Measurements from ENCODE around the gene OR1I1.

OR1I1 gene

GRCh38 chr19:15099017-15099582, 17.1 kb downstream of the OR1I1 start:
- DNase-seq = no peak

- peak; percentile 56 to 70 (median 68) for DNase-seq
Measured at GRCh38 chr19:15101479-15102082, 19.6 kb downstream of the OR1I1 start.

- DNase-seq = no peak
Measured at GRCh38 chr19:15104003-15104402, 22.0 kb downstream of the OR1I1 start.

GRCh38 chr19:15104411-15104810, 22.4 kb downstream of the OR1I1 start:
- no peak for DNase-seq

GRCh38 chr19:15105044-15105443, 23.0 kb downstream of the OR1I1 start:
- no peak for DNase-seq

- DNase-seq = peak in 2 of 3 donors; percentile 5 to 17
Measured at GRCh38 chr19:15107061-15108010, 25.3 kb downstream of the OR1I1 start, which contains the start of gene SYDE1. Gene SYDE1, plus strand, starts transcription at chr19:15107401. Its CDS starts 33 bp downstream, at chr19:15107434.

GRCh38 chr19:15108145-15108844, 26.3 kb downstream of the OR1I1 start:
- peak in 2 of 3 donors; percentile 5 to 29 for DNase-seq

- no peak for DNase-seq
Measured at GRCh38 chr19:15108845-15109767, 27.1 kb downstream of the OR1I1 start.

- no peak for DNase-seq
Measured at GRCh38 chr19:15109768-15110417, 27.9 kb downstream of the OR1I1 start.

GRCh38 chr19:15110418-15110815, 28.4 kb downstream of the OR1I1 start:
- no peak for DNase-seq

- no peak for DNase-seq
Measured at GRCh38 chr19:15111758-15112157, 29.7 kb downstream of the OR1I1 start.

GRCh38 chr19:15112385-15112784, 30.4 kb downstream of the OR1I1 start:
- DNase-seq = no peak

GRCh38 chr19:15113245-15114152, 31.5 kb downstream of the OR1I1 start:
- DNase-seq = no peak

GRCh38 chr19:15114153-15114540, 32.1 kb downstream of the OR1I1 start:
- DNase-seq = no peak

- no peak for DNase-seq
Measured at GRCh38 chr19:15115080-15115479, 33.1 kb downstream of the OR1I1 start.

- no peak for DNase-seq
Measured at GRCh38 chr19:15115762-15116615, 34.0 kb downstream of the OR1I1 start.

GRCh38 chr19:15116856-15117255, 34.8 kb downstream of the OR1I1 start:
- DNase-seq = no peak

GRCh38 chr19:15118248-15118647, 36.2 kb downstream of the OR1I1 start:
- DNase-seq = no peak

GRCh38 chr19:15118789-15119494, 36.9 kb downstream of the OR1I1 start:
- no peak for DNase-seq
